GM21576 (cell line): ENCODE measurements around the gene HPDL.
"Not testable (repeated sequence)": the region's sequence is repeated elsewhere in the genome, so short reads cannot be mapped to it uniquely, and the experiment has no call there.

Experiments used
- ATAC-seq: cut with Tn5 transposase; IDR thresholded peaks from one replicate; pipeline ENCODE4 v1.9.1; 2021; ENCODE audit warnings: mild to moderate bottlenecking, moderate library complexity; ENCODE audit not compliant: unreplicated experiment

Gene HPDL

GRCh38 chr1:45348966-45349677, 22.4 kb downstream of the HPDL start:
- ATAC-seq = no peak

GRCh38 chr1:45351508-45351907, 24.8 kb downstream of the HPDL start:
- no peak for ATAC-seq

- ATAC-seq = no peak
Observed at GRCh38 chr1:45353685-45354084, 27.0 kb downstream of the HPDL start.

GRCh38 chr1:45354838-45355237, 28.1 kb downstream of the HPDL start:
- no peak for ATAC-seq

GRCh38 chr1:45355683-45356082, 29.0 kb downstream of the HPDL start:
- ATAC-seq = no peak

GRCh38 chr1:45356186-45356585, 29.5 kb downstream of the HPDL start:
- no peak for ATAC-seq

GRCh38 chr1:45359882-45360513, 33.3 kb downstream of the HPDL start:
- no peak for ATAC-seq

- ATAC-seq = not testable (repeated sequence)
Observed at GRCh38 chr1:45360981-45361380, 34.3 kb downstream of the HPDL start.

GRCh38 chr1:45364294-45364693, 37.6 kb downstream of the HPDL start:
- no peak for ATAC-seq

- ATAC-seq = peak; percentile 66
Observed at GRCh38 chr1:45365051-45365450, 38.4 kb downstream of the HPDL start.

GRCh38 chr1:45370575-45370974, 43.9 kb downstream of the HPDL start:
- ATAC-seq = peak; percentile 88

GRCh38 chr1:45373573-45373972, 46.9 kb downstream of the HPDL start:
- no peak for ATAC-seq

GRCh38 chr1:45375104-45376090, 48.7 kb downstream of the HPDL start:
- no peak for ATAC-seq

- no peak for ATAC-seq
Observed at GRCh38 chr1:45378184-45378583, 51.5 kb downstream of the HPDL start.
